GM12872 (cell line): ENCODE results near the gene GLIPR2.

Experiments used
- TF ChIP-seq, protein P1 (sequence below): IDR thresholded peaks from 3 replicates; pipeline ENCODE4 v1.5.1; 2011; ENCODE audit warnings: low read depth, mild to moderate bottlenecking, low read length, moderate library complexity; ENCODE audit not compliant: insufficient read depth

The GLIPR2 gene

GRCh38 chr9:36125062-36125855 is 11.3 kb upstream of the GLIPR2 start:
- TF ChIP-seq, protein P1, sequence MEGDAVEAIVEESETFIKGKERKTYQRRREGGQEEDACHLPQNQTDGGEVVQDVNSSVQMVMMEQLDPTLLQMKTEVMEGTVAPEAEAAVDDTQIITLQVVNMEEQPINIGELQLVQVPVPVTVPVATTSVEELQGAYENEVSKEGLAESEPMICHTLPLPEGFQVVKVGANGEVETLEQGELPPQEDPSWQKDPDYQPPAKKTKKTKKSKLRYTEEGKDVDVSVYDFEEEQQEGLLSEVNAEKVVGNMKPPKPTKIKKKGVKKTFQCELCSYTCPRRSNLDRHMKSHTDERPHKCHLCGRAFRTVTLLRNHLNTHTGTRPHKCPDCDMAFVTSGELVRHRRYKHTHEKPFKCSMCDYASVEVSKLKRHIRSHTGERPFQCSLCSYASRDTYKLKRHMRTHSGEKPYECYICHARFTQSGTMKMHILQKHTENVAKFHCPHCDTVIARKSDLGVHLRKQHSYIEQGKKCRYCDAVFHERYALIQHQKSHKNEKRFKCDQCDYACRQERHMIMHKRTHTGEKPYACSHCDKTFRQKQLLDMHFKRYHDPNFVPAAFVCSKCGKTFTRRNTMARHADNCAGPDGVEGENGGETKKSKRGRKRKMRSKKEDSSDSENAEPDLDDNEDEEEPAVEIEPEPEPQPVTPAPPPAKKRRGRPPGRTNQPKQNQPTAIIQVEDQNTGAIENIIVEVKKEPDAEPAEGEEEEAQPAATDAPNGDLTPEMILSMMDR, result no peak

GRCh38 chr9:36126016-36126730 is 10.4 kb upstream of the GLIPR2 start:
- TF ChIP-seq, protein P1, result no peak

DNA sequence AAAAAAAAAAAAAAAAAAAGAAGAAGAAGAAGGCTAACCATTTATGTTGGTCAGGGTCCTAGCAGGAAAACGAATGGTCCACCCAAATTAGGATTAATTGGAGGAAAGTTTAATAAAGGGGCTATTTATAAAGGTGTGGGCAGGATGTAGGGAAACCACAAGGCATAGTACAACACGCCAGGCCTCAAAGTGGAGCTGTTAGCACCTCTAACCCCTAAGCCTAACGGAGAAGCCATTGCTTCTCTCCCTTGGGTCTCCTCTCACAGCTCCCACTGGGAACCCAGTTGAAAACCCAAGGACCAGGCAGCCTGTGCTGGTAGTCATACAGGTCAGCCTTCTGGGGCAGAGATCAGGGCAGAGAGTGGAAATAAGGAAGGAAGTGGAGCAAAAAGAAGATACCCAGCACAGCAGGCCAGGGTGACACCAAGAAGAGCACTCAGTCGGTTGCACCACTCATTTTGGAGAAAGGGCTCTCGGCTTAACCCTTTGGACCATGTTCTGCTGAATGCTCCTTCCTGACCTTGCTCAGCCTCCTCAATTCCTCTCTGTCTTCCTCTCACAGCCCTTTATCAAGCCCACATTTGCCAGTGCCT is 8.8 kb upstream of the GLIPR2 start:
- TF ChIP-seq, protein P1, result no peak

DNA sequence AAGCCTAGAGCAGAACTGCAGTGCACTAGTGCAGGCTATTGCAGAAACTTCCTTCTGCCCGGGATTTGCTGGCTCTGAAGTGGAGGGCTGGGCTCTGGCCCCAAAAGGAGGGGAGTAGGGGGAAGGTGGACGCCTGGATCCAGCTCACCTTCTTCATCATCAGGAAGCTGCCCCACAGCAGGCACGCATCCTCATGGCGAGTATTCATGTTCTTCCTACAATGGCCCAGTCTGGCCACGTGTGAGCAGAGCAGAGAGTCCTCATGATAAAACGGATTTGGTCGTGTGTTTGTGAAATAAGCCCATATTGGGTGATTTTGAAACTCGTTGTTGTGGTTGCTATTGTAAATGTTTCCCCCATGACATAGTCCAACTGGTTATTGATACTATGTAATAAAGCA is 8.2 kb upstream of the GLIPR2 start:
- TF ChIP-seq, protein P1, result no peak

- TF ChIP-seq, protein P1, result no peak
Observed at GRCh38 chr9:36129139-36129538, 7.4 kb upstream of the GLIPR2 start.

DNA sequence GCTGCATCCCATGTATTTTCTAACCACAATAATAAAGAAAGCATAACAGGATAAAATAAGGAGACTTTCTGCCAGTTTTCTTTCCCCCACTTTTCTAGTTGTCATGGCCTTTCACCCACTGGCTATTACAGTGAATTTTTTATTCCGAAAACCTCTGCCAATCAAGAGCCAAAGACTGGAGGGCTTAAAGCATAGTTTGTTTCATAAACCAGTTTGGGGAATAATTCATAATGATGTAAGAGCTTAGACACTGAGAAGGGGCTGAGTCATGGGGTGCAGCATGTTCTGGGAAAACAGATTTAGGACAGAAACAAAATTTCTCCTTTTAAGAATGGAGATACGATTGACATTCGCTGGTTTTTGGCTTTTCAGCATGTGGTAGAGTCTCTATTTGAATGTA is 4.4 kb upstream of the GLIPR2 start:
- TF ChIP-seq, protein P1, result no peak

GRCh38 chr9:36134761-36135505 is 1.6 kb upstream of the GLIPR2 start:
- TF ChIP-seq, protein P1, result no peak
